DND-41 (cell line): Measurements from ENCODE around the gene PZP.

ENCODE experiments used
- ATAC-seq: fragments of 200-7000 bp; cut with Tn5 transposase; 3 replicates; pipeline ENCODE4 v1.9.1; 2021; ENCODE audit warnings: low read depth; ENCODE audit not compliant: insufficient read depth
- DNase-seq: peaks from one replicate; pipeline ENCODE4 v3.0.0-alpha.2; 2020
- H2AFZ ChIP-seq: 2 replicates; pipeline ENCODE4 v1.6.0; 2012; ENCODE audit warnings: low read depth, low read length
- H3K27ac ChIP-seq: 2 replicates; pipeline ENCODE4 v1.5.1; 2012; ENCODE audit warnings: low read length, inconsistent platforms
- H3K27me3 ChIP-seq: fragments of 200-600 bp; sonication (generic); 2 replicates; pipeline ENCODE4 v1.6.0; 2012; ENCODE audit warnings: low read length, mild to moderate bottlenecking, inconsistent platforms; ENCODE audit not compliant: insufficient read depth, poor library complexity
- H3K36me3 ChIP-seq: 2 replicates; pipeline ENCODE4 v1.5.1; 2012; ENCODE audit warnings: low read length, inconsistent platforms; ENCODE audit not compliant: insufficient read depth
- H3K4me1 ChIP-seq: 2 replicates; pipeline ENCODE4 v1.5.1; 2012; ENCODE audit warnings: mild to moderate bottlenecking, low read length; ENCODE audit not compliant: insufficient read depth
- H3K4me2 ChIP-seq: 2 replicates; pipeline ENCODE4 v1.6.0; 2012; ENCODE audit warnings: mild to moderate bottlenecking, moderate library complexity, low read length, inconsistent platforms; ENCODE audit not compliant: insufficient read depth
- H3K4me3 ChIP-seq, 2 experiments: fragments of 200-600 bp in 1 of 2; shearing (Covaris generic) in 1 of 2; 2 replicates each; pipeline ENCODE4 v1.5.1; 2012 to 2016; ENCODE audit warnings: inconsistent platforms in 2 of 2, low read length in 2 of 2, mild to moderate bottlenecking in 2 of 2, low read depth in 1 of 2, moderate library complexity in 1 of 2
- H3K79me2 ChIP-seq: 2 replicates; pipeline ENCODE4 v1.6.0; 2012; ENCODE audit warnings: low read length, inconsistent platforms; ENCODE audit not compliant: insufficient read depth
- H3K9ac ChIP-seq: 2 replicates; pipeline ENCODE4 v1.6.0; 2012; ENCODE audit warnings: low read depth, mild to moderate bottlenecking, inconsistent platforms, low read length, moderate library complexity
- H3K9me3 ChIP-seq: 2 replicates; pipeline ENCODE4 v1.5.1; 2012; ENCODE audit warnings: low read length, moderate library complexity, mild to moderate bottlenecking, inconsistent platforms; ENCODE audit not compliant: insufficient read depth, severe bottlenecking
- H4K20me1 ChIP-seq: 2 replicates; pipeline ENCODE4 v1.6.0; 2012; ENCODE audit warnings: low read length; ENCODE audit not compliant: insufficient read depth
- CTCF ChIP-seq: IDR thresholded peaks from 2 replicates; pipeline ENCODE4 v1.5.1; 2012; ENCODE audit warnings: borderline replicate concordance, low read length, moderate library complexity, mild to moderate bottlenecking; ENCODE audit not compliant: poor library complexity, severe bottlenecking; ENCODE audit errors: extremely low read depth
- EZH2 ChIP-seq: IDR thresholded peaks from 3 replicates; pipeline ENCODE4 v1.6.1; 2012; ENCODE audit warnings: borderline replicate concordance, low read depth, mild to moderate bottlenecking, moderate library complexity, low read length, inconsistent platforms; ENCODE audit not compliant: severe bottlenecking

The PZP gene

GRCh38 chr12:9120487-9121184 lies 87.6 kb downstream of the PZP start:
- TF ChIP-seq CTCF (no peak), EZH2 (no peak)
- Histone ChIP-seq H3K27ac (no peak overlapping the region), H3K9ac (no peak overlapping the region), H4K20me1 (no peaks in the 10 kb centered on the region), H3K79me2 (no peaks in the 10 kb centered on the region), H3K27me3 (peaks cover 21% of the 10 kb centered on the region), H3K4me1 (no peaks in the 10 kb centered on the region), H2AFZ (no peak overlapping the region), H3K4me2 (no peak overlapping the region), H3K36me3 (no peaks in the 10 kb centered on the region), H3K4me3 (no peak overlapping the region), H3K9me3 (no peaks in the 10 kb centered on the region)
- DNase-seq (no peak), ATAC-seq (no peak)

DNA sequence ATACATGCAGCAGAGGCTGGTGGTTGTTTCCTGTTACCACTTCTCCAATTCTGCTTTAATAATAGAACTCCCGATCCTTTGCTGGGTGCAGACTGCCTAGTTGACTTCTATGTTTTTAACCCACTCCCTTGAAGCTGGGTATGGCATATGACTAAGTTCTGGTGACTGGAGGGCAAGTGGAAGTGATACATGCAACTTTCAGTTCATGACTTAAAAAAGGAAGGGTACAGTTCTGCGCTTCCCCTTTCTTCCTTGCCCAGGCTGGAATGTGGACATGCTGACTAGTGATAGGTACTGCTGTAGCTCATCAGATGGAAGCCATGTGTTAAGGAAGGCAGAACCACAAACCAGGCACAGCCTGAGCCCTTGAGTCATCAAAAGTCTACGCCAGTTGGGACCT lies 90.0 kb downstream of the PZP start:
- TF ChIP-seq CTCF (no peak), EZH2 (no peak)
- Histone ChIP-seq H3K9me3 (no peaks in the 10 kb centered on the region), H3K27me3 (peaks cover 26% of the 10 kb centered on the region), H3K9ac (no peak overlapping the region), H3K4me3 (no peak overlapping the region), H3K27ac (no peak overlapping the region), H3K79me2 (no peaks in the 10 kb centered on the region), H3K4me2 (no peak overlapping the region), H2AFZ (no peak overlapping the region), H4K20me1 (no peaks in the 10 kb centered on the region), H3K4me1 (no peaks in the 10 kb centered on the region), H3K36me3 (no peaks in the 10 kb centered on the region)
- ATAC-seq (no peak), DNase-seq (no peak)

DNA sequence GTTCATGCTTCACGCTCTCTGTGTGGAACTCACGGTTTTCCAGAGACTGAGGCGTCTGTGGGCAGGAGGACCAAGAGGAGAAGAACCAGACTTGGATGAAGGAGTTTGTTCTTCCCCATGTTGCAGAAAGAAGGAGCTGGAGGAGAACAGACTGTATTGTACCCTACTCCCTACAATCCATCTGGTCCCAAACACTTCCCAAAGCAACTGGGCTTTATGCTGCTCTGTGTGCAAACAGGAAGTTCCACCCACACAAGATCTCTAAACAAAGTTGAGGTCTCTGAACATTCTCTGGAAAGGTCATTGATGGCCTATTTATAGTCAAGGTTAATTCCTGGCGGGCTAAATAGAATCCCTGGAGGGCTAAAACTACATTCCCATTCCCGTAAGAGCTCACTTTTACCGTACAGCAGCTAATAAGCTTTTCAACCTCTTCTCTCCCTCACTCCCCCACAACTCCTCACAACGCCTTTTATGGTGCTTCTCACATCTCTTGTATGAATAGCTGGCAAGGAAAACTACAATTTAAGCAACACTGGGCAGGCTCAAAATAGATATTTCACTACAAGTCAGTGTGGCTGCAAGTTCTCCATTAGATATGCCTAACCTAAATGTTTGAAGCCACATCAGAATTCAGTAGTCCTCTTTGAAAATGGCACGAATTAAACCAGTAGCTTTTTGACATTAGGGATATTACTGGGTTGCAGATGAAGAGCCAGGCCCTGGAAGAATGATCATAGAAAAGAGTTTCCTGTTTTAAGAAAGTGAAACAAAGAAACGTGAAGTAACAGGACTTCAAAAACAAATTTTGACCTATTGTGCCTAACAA lies 92.2 kb downstream of the PZP start, which contains the start of gene A2M:
Gene A2M, minus strand, starts transcription at position 189 of the 829 bp plus-strand sequence. Its CDS starts 70 bp downstream, at position 119.
- Histone ChIP-seq H3K27ac (no peak within 1 kb of the TSS), H3K4me2 (no peak within 1 kb of the TSS), H3K36me3 (no peaks in the 10 kb centered on the region), H3K79me2 (no peaks in the 10 kb centered on the region), H3K9ac (no peak within 1 kb of the TSS), H4K20me1 (no peaks in the 10 kb centered on the region), H3K4me3 (no peak within 1 kb of the TSS), H3K9me3 (no peaks in the 10 kb centered on the region), H2AFZ (no peak within 1 kb of the TSS), H3K4me1 (no peaks in the 10 kb centered on the region), H3K27me3 (peaks cover 30% of the 10 kb centered on the region)
- no peak for ATAC-seq
- no peak for TF ChIP-seq CTCF
- TF ChIP-seq EZH2: no peak
- no peak for DNase-seq
